ENCODE data around the gene LHX3. TPM values are rescaled to one million over a fixed set of nuclear protein-coding genes. Genes with fewer than 3 reads are reported as not detected.

Gene LHX3
- total RNA-seq, 1 donor: not detected

- DNase-seq (ENCODE audit: low read depth): no peak
- H3K4me3 ChIP-seq (ENCODE audit: low read depth, low read length): no peak overlapping the region
- TF ChIP-seq CTCF (IDR thresholded peaks at IDR 0.05; ENCODE audit: insufficient read depth, low read length): no peak
Measured at GRCh38 chr9:136177224-136177623, 27.7 kb downstream of the LHX3 start.

DNA sequence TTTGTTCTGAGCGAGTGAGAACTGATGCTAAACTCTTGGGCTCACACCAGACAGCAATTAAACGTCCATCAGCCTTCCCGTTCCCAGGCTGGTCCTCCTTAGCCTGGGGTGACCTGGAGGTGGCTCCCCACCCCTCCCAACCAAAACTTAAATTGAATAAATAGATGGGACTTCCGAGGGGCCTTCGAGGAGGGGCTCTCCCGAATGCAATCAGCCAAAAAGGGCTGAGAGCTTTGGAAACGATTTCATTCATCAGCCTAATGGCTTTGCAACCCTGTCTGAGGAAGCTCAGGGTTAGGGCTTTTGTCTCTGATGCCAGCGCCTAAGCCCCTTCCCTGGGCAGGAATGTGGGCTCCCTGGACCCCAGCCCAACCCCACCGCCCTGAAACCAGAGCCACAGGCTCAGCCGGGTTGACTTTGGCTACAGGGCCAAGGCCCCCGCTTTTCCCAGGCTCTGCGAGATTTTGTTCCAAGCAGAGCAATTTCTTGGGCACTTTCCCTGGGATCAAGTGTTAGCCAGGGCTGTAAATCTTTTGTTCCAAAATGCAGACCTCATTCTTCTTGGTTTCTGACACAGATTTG, 29.2 kb downstream of the LHX3 start:
- no peak overlapping the region for H3K4me3 ChIP-seq (ENCODE audit: low read depth, low read length)
- DNase-seq (ENCODE audit: low read depth): no peak
- no peak for TF ChIP-seq CTCF (IDR thresholded peaks at IDR 0.05; ENCODE audit: insufficient read depth, low read length)

- no peak for TF ChIP-seq CTCF (IDR thresholded peaks at IDR 0.05; ENCODE audit: insufficient read depth, low read length)
- DNase-seq (ENCODE audit: low read depth): no peak
- no peak overlapping the region for H3K4me3 ChIP-seq (ENCODE audit: low read depth, low read length)
Measured at GRCh38 chr9:136174779-136175615, 29.9 kb downstream of the LHX3 start.

DNA sequence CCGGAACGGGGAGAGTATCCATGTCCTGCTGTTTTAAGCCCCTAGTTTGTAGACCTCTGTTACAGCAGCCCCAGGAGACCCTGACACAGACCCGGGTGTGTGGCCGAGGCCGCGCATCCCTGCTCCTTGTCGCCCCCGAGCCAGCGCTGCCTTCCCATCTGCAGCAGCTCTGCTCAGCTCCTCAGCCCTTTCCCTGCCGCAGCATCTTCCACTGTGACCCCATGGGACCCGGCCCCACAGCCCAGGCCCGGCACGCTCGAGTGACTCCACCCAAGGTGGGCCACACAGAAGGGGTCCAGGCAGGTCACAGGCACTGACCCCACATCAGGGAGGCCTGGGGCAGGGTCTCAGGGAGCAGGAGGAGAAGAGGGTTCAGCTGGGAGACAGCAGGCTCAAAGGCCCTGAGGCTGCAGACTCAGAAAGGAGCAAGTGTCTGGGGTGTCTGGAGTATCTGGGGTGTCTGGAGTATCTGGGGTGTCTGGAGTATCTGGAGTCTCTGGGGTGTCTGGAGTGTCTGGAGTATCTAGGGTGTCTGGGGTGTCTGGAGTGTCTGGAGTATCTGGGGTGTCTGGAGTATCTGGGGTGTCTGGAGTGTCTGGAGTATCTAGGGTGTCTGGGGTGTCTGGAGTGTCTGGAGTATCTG, 31.2 kb downstream of the LHX3 start:
- DNase-seq (ENCODE audit: low read depth): no peak
- H3K4me3 ChIP-seq (ENCODE audit: low read depth, low read length): no peak overlapping the region
- TF ChIP-seq CTCF (IDR thresholded peaks at IDR 0.05; ENCODE audit: insufficient read depth, low read length): no peak

- DNase-seq (ENCODE audit: low read depth): no peak
Measured at GRCh38 chr9:136172412-136173079, 32.4 kb downstream of the LHX3 start.

More at GRCh38 chr9:136172412-136173079, 32.4 kb downstream of the LHX3 start:
- H3K4me3 ChIP-seq (ENCODE audit: low read depth, low read length): no peak overlapping the region
- TF ChIP-seq CTCF (IDR thresholded peaks at IDR 0.05; ENCODE audit: insufficient read depth, low read length): no peak
